Activated CD4-positive, alpha-beta T cell treated with anti-CD3 and anti-CD28 coated beads, Interleukin-2, Interleukin-6, amounts not matched to agents 100 ng/mL and 50 ng/mL, durations not matched to agents 16 hours and 8 hours (primary cell): ENCODE results near the gene SPCS3.

Source experiments
- DNase-seq: peaks from one replicate; pipeline ENCODE4 v3.0.0-alpha.2; 2020

SPCS3 gene

GRCh38 chr4:176354884-176355283 is 35.1 kb downstream of the SPCS3 start:
- no peak for DNase-seq

GRCh38 chr4:176357359-176358082 is 37.8 kb downstream of the SPCS3 start:
- DNase-seq = peak; percentile 5

GRCh38 chr4:176358083-176358469 is 38.3 kb downstream of the SPCS3 start:
- no peak for DNase-seq

GRCh38 chr4:176359590-176359989 is 39.8 kb downstream of the SPCS3 start:
- DNase-seq = no peak

- DNase-seq = no peak
These were observed 40.7 kb downstream of the SPCS3 start for GRCh38 chr4:176360446-176360845.

GRCh38 chr4:176363072-176363471 is 43.3 kb downstream of the SPCS3 start:
- DNase-seq = no peak

GRCh38 chr4:176367771-176368465 is 48.2 kb downstream of the SPCS3 start:
- DNase-seq = no peak

GRCh38 chr4:176376032-176376614 is 56.4 kb downstream of the SPCS3 start:
- DNase-seq = peak; percentile 2

GRCh38 chr4:176377780-176378179 is 58.0 kb downstream of the SPCS3 start:
- peak; percentile 18 for DNase-seq

- DNase-seq = no peak
These were observed 60.8 kb downstream of the SPCS3 start for GRCh38 chr4:176380352-176381157.
